GM21717 (cell line): ENCODE measurements around the gene EYA2.

Experiments
- ATAC-seq: cut with Tn5 transposase; IDR thresholded peaks from one replicate; pipeline ENCODE4 v1.9.1; 2021; ENCODE audit warnings: mild to moderate bottlenecking, moderate library complexity; ENCODE audit not compliant: unreplicated experiment

EYA2 gene

DNA sequence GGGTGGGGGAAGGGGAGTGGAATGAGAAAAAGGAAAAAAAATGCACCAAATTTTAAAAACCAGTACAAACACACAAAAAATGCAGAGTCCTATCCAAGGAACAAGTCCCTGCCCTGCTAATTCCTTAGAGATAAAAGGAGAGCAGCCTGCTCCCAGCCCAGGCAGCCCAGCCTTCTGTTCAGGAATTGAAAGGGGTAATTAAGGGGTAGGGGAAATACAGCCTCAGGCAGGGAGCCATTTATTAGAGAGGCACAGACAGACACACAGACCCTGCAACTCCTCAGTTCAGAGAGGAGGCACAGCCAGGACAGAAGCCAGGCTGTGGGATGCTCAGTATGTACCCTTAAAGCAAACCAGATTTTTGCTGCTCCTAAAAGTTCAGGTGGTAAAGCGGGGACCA is 137.2 kb downstream of the EYA2 start:
- ATAC-seq: no peak

- no peak for ATAC-seq
Measured at GRCh38 chr20:47032933-47033578, 138.4 kb downstream of the EYA2 start.

GRCh38 chr20:47033665-47034064 is 139.0 kb downstream of the EYA2 start:
- ATAC-seq: no peak

- ATAC-seq: no peak
Measured at GRCh38 chr20:47035026-47035590, 140.5 kb downstream of the EYA2 start.

- ATAC-seq: no peak
Measured at GRCh38 chr20:47036091-47036870, 141.6 kb downstream of the EYA2 start.

GRCh38 chr20:47038566-47039560 is 144.2 kb downstream of the EYA2 start:
- no peak for ATAC-seq

GRCh38 chr20:47040506-47041125 is 146.0 kb downstream of the EYA2 start:
- no peak for ATAC-seq

DNA sequence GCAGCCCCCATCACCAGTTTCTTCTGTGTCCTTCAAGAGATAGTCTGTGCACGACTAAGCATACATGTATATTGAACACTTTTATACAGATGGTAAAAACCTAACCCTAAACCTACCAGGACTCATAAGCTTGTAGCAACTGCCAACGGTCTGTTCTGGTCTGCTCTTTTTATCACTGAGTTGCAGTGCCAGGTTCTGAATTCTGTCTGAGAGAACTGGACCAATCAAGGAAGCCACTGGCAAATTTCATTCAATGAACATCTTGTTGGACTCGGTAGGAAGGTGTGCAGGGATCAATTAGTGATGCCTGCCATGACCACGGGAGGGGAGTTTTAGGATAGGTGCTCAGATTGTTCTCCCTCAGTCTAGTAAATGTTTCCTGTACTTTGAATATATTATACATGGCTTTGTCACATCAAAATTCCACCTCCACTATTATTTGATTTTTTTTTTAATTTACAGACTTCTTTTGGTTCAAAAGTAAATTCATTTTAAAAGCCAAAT is 146.8 kb downstream of the EYA2 start:
- ATAC-seq: no peak

DNA sequence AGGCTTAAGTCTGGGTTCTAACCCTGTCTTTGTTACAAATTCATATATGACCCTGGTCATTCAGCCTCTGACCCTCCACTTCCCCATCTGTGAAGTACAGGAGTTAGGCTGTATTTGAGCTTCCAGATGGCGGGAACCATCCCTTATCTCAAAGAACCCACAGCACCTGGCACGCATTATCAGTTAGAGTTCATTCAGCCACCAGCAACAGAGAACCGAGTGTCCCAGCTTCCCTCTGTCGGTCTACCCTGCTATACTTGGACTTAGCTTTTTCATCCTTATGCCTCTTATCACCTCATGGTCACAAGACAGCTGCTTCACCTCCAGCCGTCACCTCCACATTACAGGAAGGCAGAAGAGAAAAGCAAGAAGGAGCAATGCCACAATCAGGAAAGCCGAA is 147.8 kb downstream of the EYA2 start:
- ATAC-seq: no peak

GRCh38 chr20:47043086-47043485 is 148.4 kb downstream of the EYA2 start:
- ATAC-seq: no peak

GRCh38 chr20:47044938-47045337 is 150.3 kb downstream of the EYA2 start:
- ATAC-seq: no peak

GRCh38 chr20:47048054-47048453 is 153.4 kb downstream of the EYA2 start:
- ATAC-seq: no peak

GRCh38 chr20:47049771-47050170 is 155.1 kb downstream of the EYA2 start:
- no peak for ATAC-seq

DNA sequence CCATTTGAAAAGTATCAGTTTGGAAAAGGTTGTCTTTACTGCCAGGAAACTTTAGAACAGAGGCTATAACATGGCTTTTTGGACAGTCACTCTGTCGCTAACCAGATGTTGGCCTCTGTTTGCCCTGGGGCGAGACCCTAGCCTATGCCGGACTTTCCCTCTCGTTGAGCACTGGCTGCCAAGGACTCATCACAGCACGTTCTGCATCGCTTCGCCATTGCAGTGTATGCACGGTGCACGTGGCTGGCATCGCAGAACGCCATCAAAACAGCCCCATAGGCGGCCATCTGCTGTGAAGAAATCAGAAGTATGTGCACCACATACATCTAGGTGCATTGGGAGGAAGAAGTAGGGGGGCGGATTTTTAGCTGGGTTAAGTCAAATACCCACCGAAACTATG is 156.4 kb downstream of the EYA2 start:
- no peak for ATAC-seq

GRCh38 chr20:47051936-47052526 is 157.4 kb downstream of the EYA2 start:
- no peak for ATAC-seq

DNA sequence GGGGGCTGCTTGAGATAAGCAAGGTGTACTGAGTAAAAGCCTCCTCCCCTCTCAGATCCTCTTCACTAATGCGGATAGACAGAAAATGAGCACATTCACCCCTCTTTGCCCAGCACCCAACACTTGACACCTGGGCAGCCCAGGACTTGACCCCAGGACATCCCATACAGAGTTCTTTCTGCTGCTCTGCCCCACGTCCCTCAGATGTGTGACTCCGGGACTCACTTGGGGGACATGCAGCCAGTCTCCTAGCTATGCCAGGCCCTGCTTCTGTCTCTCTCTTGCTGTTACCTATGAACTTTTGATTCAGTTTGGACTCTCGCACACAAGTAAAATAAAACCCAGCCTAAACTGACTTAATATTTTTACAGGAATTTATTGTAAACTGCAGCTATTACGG is 159.9 kb downstream of the EYA2 start:
- ATAC-seq: no peak

GRCh38 chr20:47054945-47055344 is 160.3 kb downstream of the EYA2 start:
- no peak for ATAC-seq

DNA sequence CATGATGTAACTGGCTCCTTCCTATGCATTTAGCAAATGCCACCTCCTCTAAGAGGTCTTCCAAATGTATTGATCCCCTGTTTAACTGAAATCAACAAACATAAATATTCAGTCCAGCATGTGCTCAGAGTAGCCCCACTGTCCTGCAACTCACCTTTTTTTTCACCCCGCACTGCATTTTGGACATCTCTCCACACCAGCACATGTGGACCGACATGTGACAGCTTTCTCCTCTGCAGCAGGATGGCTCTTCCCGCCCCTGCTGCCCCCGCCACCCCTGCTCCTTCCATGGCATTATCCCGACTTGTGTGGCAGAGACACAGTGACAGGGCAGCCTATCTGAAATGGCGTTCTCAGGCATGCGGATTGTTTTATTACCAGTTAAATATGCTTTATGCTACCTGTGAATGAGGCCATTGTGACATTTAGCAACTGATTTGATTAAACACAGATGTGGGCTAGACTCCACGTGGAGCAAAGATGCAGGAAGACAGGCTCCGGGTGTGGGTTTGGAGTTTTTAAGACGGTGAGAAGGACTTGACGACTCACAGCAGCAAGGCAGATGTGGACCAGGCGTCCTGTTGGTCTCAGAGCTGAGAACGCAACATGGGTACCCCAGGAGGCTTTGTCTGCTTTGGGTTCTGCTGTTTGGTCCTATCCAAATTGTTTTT is 161.2 kb downstream of the EYA2 start:
- ATAC-seq: no peak

DNA sequence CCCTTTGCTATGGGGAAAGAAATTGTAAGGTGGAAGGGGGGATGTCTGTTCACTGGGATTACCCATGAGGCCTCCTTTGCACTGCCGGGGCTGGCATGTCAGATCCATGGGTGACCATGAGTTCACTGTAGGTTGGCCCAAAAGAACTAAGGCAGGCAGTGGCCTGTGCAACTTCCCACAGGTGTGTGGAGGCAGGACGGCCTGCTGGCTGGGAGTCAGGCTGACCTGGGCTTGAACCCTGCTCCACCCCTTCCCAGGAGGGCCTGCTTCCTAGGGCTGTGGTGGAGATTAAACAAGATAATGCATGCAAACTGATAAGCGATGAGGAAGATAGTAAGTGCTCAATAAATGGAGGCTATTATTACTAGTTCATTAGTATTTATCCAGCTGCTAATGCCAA is 163.0 kb downstream of the EYA2 start:
- ATAC-seq: no peak
